Activated naive CD8-positive, alpha-beta T cell treated with anti-CD3 and anti-CD28 coated beads for 36 hours (primary cell): Measurements from ENCODE around the gene MBP. TPM values are rescaled to one million over a fixed set of nuclear protein-coding genes. Genes with fewer than 3 reads are reported as not detected.

ENCODE experiments used
- DNase-seq: peaks from one replicate; pipeline ENCODE4 v3.0.0; 2021
- H3K27ac Mint-ChIP-seq: one replicate; pipeline ENCODE4 v1.8.0; 2022; ENCODE audit warnings: mild to moderate bottlenecking, moderate library complexity, mixed read lengths
- H3K27me3 Mint-ChIP-seq: one replicate; pipeline ENCODE4 v1.8.0; 2022; ENCODE audit warnings: mild to moderate bottlenecking, mixed read lengths
- H3K36me3 Mint-ChIP-seq: one replicate; pipeline ENCODE4 v1.8.0; 2021; ENCODE audit warnings: mild to moderate bottlenecking, mixed read lengths
- H3K4me1 Mint-ChIP-seq: one replicate; pipeline ENCODE4 v1.8.0; 2021; ENCODE audit warnings: mixed read lengths
- H3K4me3 Mint-ChIP-seq: one replicate; pipeline ENCODE4 v1.8.0; 2022; ENCODE audit warnings: mild to moderate bottlenecking, moderate library complexity, mixed read lengths
- H3K9me3 Mint-ChIP-seq: one replicate; pipeline ENCODE4 v1.8.0; 2022; ENCODE audit warnings: mixed read lengths
- total RNA-seq, 2 experiments: library from RNA; stranded (reverse); gene quantifications; one replicate each; pipeline ENCODE4 v1.2.3, GENCODE V29; 2021

The MBP gene
- total RNA-seq, 2 experiments from 2014 or later: 41.2 to 45.9 TPM

DNA sequence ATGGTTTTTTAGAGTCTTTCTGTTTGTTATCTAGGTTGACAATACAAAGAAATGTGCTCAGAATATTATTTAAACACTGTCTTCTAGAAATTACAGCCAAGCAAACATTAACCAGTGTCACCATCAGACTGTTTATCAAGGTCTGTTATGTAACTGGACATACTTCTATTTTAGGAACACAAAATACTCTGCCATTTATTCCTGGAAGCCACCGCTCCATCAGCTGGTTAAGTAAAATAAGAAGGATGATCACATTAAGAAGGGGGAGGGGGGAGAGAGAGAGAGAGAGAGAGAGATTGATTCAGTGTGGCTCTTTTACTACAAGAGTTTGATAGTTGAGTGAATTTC lies 47.9 kb downstream of the MBP start:
- H3K27me3 Mint-ChIP-seq: no peaks in the 10 kb centered on the region
- no peak overlapping the region for H3K4me3 Mint-ChIP-seq
- H3K27ac Mint-ChIP-seq: peak overlapping the region; percentile 55
- peaks cover 2% of the 10 kb centered on the region for H3K9me3 Mint-ChIP-seq
- no peak for DNase-seq
- peaks cover 53% of the 10 kb centered on the region for H3K36me3 Mint-ChIP-seq
- H3K4me1 Mint-ChIP-seq: peaks cover 54% of the 10 kb centered on the region

DNA sequence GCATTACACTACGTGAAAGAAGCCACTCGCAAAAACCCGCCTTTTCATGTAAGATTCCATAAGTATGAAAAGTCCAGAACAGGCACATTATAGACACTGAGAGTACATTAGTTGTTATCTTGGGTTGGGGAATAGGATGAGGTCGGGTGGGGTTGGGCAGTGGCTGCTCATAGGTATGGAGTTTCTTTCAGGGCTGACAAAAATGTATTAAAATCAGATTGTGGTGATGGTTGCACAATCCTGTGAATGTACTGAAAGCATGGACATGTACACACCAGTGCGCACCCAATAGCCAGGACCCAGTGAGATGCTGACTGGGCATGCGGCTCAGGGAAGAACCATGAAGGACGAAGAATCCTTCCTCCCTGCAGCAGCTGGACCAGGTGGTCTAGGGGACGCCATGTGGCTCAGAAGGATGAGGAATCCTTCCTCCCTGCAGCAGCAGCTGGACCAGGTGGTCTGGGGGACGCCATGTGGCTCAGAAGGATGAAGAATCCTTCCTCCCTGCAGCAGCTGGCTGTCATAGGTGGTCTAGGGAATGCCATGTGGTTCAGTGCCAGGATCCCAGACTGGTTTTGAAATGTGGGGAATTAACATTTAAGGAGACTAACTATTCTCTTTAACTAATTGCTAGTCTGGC lies 50.1 kb downstream of the MBP start:
- H3K4me1 Mint-ChIP-seq: peaks cover 58% of the 10 kb centered on the region
- no peak overlapping the region for H3K27ac Mint-ChIP-seq
- no peak for DNase-seq
- peaks cover 2% of the 10 kb centered on the region for H3K9me3 Mint-ChIP-seq
- peaks cover 57% of the 10 kb centered on the region for H3K36me3 Mint-ChIP-seq
- H3K4me3 Mint-ChIP-seq: no peak overlapping the region
- H3K27me3 Mint-ChIP-seq: no peaks in the 10 kb centered on the region

DNA sequence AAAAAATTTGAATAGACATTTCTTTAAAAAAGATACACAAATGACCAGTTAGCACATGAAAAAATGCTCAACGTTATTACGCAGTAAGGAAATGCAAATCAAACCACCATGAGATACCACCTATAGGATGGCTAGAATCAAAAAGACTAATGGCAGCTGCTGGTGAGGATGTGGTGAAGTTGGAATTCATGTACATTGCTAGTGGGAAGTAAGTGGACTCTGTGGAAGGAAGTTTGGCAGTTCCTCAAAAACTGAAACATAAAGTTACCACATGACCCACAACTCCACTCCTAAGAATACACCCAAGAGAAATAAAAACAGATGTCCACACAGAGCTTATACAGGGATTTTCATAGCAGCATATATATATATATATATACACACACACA lies 51.2 kb downstream of the MBP start:
- peaks cover 53% of the 10 kb centered on the region for H3K36me3 Mint-ChIP-seq
- DNase-seq: no peak
- H3K27me3 Mint-ChIP-seq: no peaks in the 10 kb centered on the region
- peaks cover 52% of the 10 kb centered on the region for H3K4me1 Mint-ChIP-seq
- peaks cover 2% of the 10 kb centered on the region for H3K9me3 Mint-ChIP-seq
- H3K4me3 Mint-ChIP-seq: no peak overlapping the region
- H3K27ac Mint-ChIP-seq: peak overlapping the region; percentile 50

DNA sequence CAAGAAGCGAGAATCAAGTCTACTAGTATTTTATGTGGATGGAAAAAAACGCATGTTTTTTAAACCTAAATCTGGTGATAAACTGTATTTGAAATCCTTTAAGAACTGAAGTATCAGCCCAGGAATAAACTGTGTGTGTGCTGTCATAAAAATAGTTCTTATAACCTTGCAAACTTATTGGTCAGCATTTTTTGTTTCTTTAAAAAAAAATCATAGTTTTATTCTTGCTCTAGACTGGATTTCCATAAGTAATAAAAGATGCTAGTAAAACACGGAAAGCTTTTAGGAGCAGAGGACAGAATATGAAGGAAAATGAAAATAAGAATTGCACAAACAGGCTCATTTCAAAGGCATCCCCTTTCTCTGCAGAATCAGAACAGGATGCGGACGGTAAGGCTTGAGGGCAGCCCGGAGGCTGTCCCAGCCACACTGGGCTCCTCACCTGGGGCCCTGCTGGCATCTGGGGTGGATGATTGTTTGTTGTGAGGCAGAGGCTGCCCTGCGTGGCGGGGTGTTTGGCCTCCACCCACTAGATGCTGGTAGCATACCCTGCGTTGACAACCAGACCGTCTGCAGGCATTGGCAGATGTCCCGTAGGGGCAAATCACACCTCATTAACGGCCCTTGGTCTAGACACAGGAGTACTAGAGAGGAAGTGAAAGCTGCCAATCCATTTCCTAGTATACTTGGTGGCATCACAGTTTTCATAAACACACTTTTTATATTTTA lies 52.5 kb downstream of the MBP start:
- no peak overlapping the region for H3K4me3 Mint-ChIP-seq

GRCh38 chr18:77079088-77079487 lies 53.5 kb downstream of the MBP start:
- no peaks in the 10 kb centered on the region for H3K27me3 Mint-ChIP-seq
- peaks cover 37% of the 10 kb centered on the region for H3K36me3 Mint-ChIP-seq
- H3K27ac Mint-ChIP-seq: no peak overlapping the region
- DNase-seq: no peak
- H3K4me1 Mint-ChIP-seq: peaks cover 33% of the 10 kb centered on the region
- no peak overlapping the region for H3K4me3 Mint-ChIP-seq
- H3K9me3 Mint-ChIP-seq: peaks cover 2% of the 10 kb centered on the region

More for the DNA sequence above, 52.5 kb downstream of the MBP start:
- Mint-ChIP-seq H3K9me3 (peaks cover 2% of the 10 kb centered on the region), H3K4me1 (peaks cover 41% of the 10 kb centered on the region), H3K27ac (no peak overlapping the region), H3K36me3 (peaks cover 40% of the 10 kb centered on the region), H3K27me3 (no peaks in the 10 kb centered on the region)
- no peak for DNase-seq

DNA sequence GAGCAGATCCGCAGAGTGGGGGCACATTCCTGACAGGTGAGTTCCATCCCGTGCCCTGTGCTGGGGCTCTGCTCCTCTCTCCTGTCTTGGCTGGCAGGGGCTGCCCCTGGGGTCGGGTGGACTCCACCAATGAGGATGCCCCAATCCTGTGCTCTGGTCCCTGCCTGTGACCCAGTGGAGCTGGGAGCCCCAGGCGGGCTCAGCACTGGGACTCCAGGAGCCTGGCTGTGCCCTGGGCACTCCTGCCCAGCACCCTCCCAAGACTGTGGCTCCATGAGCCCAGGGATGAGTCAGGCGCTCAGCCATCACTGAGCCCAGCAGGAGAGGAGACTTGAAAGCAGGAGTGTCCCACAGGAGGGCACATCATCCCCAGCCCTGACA lies 53.9 kb downstream of the MBP start:
- H3K9me3 Mint-ChIP-seq: peaks cover 2% of the 10 kb centered on the region
- no peaks in the 10 kb centered on the region for H3K27me3 Mint-ChIP-seq
- H3K4me1 Mint-ChIP-seq: peaks cover 30% of the 10 kb centered on the region
- DNase-seq: no peak
- H3K4me3 Mint-ChIP-seq: no peak overlapping the region
- peaks cover 33% of the 10 kb centered on the region for H3K36me3 Mint-ChIP-seq
- H3K27ac Mint-ChIP-seq: no peak overlapping the region

GRCh38 chr18:77077941-77078689 lies 54.5 kb downstream of the MBP start:
- no peak for DNase-seq
- H3K4me3 Mint-ChIP-seq: no peak overlapping the region
- peaks cover 30% of the 10 kb centered on the region for H3K36me3 Mint-ChIP-seq

DNA sequence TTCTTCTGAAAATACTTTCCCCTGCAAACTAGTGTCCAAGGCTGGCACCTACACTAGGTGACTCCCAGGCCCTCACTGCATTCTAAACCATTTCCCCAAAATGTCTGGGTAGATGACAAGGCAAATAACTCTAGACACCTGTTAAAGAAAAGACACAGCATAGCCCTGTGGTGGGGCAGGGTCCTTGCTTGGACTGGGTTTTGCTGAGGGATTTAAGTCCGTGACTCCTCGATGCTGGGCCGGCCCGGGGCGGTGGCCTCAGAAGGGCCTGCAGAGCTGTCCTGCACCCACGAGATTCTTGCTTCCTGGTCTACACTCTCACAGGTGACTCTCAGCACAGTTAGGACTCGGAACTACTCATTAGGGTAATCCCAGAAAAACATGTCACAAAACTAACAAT lies 55.2 kb downstream of the MBP start:
- peaks cover 38% of the 10 kb centered on the region for H3K4me1 Mint-ChIP-seq
- H3K27ac Mint-ChIP-seq: no peak overlapping the region
- no peak overlapping the region for H3K4me3 Mint-ChIP-seq
- H3K9me3 Mint-ChIP-seq: peaks cover 2% of the 10 kb centered on the region
- no peak for DNase-seq
- no peaks in the 10 kb centered on the region for H3K27me3 Mint-ChIP-seq
- H3K36me3 Mint-ChIP-seq: peaks cover 25% of the 10 kb centered on the region

More at GRCh38 chr18:77077941-77078689, 54.5 kb downstream of the MBP start:
- Mint-ChIP-seq H3K4me1 (peaks cover 34% of the 10 kb centered on the region), H3K9me3 (peaks cover 2% of the 10 kb centered on the region), H3K27me3 (no peaks in the 10 kb centered on the region), H3K27ac (no peak overlapping the region)

DNA sequence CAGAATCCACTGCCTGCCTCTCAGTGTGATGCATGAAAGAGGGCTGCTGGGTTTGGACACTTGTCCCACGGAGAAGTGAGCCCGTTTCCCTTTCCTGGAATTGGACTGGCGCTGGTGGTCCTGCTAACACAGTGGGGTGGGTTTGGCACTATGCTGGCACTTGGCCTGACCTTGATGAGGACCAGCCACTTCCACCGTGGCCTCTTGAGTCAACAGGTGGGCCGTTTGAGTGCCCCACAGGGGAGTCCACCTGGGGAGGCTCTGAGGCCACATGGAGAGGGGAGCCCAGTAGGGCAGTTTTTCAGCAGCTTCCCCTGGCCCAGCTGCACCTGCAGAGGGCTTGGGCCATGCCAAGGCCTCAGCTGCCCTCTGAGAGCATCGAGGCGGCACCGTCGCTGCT lies 56.5 kb downstream of the MBP start:
- peaks cover 2% of the 10 kb centered on the region for H3K9me3 Mint-ChIP-seq
- H3K36me3 Mint-ChIP-seq: peaks cover 22% of the 10 kb centered on the region
- H3K4me3 Mint-ChIP-seq: no peak overlapping the region
- no peak overlapping the region for H3K27ac Mint-ChIP-seq
- no peak for DNase-seq
- no peaks in the 10 kb centered on the region for H3K27me3 Mint-ChIP-seq
- H3K4me1 Mint-ChIP-seq: peaks cover 40% of the 10 kb centered on the region

- H3K4me1 Mint-ChIP-seq: peaks cover 41% of the 10 kb centered on the region
- DNase-seq: no peak
- no peaks in the 10 kb centered on the region for H3K27me3 Mint-ChIP-seq
- no peak overlapping the region for H3K4me3 Mint-ChIP-seq
- no peaks in the 10 kb centered on the region for H3K9me3 Mint-ChIP-seq
- H3K36me3 Mint-ChIP-seq: peaks cover 31% of the 10 kb centered on the region
- H3K27ac Mint-ChIP-seq: no peak overlapping the region
Measured at GRCh38 chr18:77074431-77074830, 58.2 kb downstream of the MBP start.

GRCh38 chr18:77073336-77074093 lies 59.1 kb downstream of the MBP start:
- H3K36me3 Mint-ChIP-seq: peaks cover 31% of the 10 kb centered on the region
- H3K27me3 Mint-ChIP-seq: no peaks in the 10 kb centered on the region
- no peak overlapping the region for H3K4me3 Mint-ChIP-seq
- H3K9me3 Mint-ChIP-seq: no peaks in the 10 kb centered on the region
- H3K4me1 Mint-ChIP-seq: peaks cover 50% of the 10 kb centered on the region
- no peak for DNase-seq
- peak overlapping the region; percentile 74 for H3K27ac Mint-ChIP-seq

DNA sequence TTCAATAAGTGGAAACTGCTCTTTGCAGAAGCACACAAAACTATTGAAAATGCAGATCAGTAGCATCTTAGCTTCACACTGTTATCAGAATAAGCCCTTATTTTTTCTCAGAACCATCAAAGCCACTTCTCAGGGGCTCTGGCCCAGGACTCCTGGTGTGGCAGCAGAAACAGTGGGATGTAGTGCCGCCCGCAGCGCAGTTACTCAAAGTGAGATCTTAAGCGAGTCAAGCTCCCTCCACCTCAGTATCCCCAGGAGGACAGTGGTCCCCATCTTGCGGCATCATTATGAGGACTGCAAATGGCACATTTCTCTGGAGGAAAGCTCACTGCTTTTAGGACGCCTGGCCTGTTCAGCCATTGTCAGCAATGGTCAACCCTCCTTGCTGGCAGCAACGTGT lies 60.0 kb downstream of the MBP start:
- H3K27ac Mint-ChIP-seq: no peak overlapping the region
- H3K9me3 Mint-ChIP-seq: no peaks in the 10 kb centered on the region
- peaks cover 53% of the 10 kb centered on the region for H3K4me1 Mint-ChIP-seq
- H3K27me3 Mint-ChIP-seq: no peaks in the 10 kb centered on the region
- no peak overlapping the region for H3K4me3 Mint-ChIP-seq
- peaks cover 27% of the 10 kb centered on the region for H3K36me3 Mint-ChIP-seq
- DNase-seq: no peak

- no peaks in the 10 kb centered on the region for H3K27me3 Mint-ChIP-seq
- H3K4me1 Mint-ChIP-seq: peaks cover 60% of the 10 kb centered on the region
- no peak overlapping the region for H3K4me3 Mint-ChIP-seq
- no peak overlapping the region for H3K27ac Mint-ChIP-seq
- no peak for DNase-seq
- no peaks in the 10 kb centered on the region for H3K9me3 Mint-ChIP-seq
- peaks cover 35% of the 10 kb centered on the region for H3K36me3 Mint-ChIP-seq
Measured at GRCh38 chr18:77071711-77072292, 60.8 kb downstream of the MBP start.

DNA sequence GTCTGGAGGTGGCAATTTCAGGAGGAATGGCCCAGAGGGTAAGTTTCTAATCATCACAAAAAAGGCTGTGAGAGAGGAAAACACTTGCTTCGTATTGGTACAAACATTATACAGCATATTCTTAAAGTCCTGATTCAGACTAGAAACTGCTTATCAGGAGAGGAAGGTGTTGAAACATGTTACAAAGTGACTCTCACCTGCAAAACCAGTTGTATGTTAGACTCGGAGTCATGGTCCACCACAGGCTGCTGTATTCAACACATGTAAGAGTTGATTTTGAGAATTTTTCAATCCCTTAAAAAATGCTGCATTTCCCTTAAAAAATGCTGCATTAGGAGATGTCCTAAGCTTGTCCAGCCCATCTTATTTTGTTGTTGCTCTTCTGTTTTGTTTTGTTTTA lies 61.5 kb downstream of the MBP start:
- no peak for DNase-seq
- no peak overlapping the region for H3K4me3 Mint-ChIP-seq
- no peaks in the 10 kb centered on the region for H3K27me3 Mint-ChIP-seq
- peaks cover 68% of the 10 kb centered on the region for H3K4me1 Mint-ChIP-seq
- H3K36me3 Mint-ChIP-seq: peaks cover 38% of the 10 kb centered on the region
- no peak overlapping the region for H3K27ac Mint-ChIP-seq
- no peaks in the 10 kb centered on the region for H3K9me3 Mint-ChIP-seq

DNA sequence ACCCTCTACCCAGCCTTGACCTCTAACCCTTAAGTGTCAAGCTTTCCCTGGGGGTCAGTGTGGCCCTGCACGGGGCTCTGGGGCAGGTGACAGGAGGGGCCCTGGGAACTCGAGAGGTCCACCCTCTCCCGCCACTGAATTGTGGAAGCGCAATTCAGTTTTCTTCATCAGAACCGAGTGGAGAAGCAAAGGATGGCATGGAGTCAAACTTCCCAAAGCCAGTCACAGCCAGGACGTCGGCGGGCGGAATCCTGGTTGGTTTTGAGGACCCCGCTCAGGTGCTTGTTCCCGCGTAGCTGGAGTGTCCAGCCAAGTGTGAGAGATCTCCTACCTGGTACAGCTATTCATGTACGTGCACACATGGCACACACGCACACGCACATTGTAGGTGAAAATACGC lies 62.0 kb downstream of the MBP start:
- Mint-ChIP-seq H3K27me3 (no peaks in the 10 kb centered on the region), H3K4me1 (peaks cover 72% of the 10 kb centered on the region), H3K27ac (no peak overlapping the region), H3K4me3 (no peak overlapping the region), H3K9me3 (no peaks in the 10 kb centered on the region), H3K36me3 (peaks cover 42% of the 10 kb centered on the region)
- no peak for DNase-seq
